ENCODE results near the gene PPP2R5B.

PPP2R5B gene

DNA sequence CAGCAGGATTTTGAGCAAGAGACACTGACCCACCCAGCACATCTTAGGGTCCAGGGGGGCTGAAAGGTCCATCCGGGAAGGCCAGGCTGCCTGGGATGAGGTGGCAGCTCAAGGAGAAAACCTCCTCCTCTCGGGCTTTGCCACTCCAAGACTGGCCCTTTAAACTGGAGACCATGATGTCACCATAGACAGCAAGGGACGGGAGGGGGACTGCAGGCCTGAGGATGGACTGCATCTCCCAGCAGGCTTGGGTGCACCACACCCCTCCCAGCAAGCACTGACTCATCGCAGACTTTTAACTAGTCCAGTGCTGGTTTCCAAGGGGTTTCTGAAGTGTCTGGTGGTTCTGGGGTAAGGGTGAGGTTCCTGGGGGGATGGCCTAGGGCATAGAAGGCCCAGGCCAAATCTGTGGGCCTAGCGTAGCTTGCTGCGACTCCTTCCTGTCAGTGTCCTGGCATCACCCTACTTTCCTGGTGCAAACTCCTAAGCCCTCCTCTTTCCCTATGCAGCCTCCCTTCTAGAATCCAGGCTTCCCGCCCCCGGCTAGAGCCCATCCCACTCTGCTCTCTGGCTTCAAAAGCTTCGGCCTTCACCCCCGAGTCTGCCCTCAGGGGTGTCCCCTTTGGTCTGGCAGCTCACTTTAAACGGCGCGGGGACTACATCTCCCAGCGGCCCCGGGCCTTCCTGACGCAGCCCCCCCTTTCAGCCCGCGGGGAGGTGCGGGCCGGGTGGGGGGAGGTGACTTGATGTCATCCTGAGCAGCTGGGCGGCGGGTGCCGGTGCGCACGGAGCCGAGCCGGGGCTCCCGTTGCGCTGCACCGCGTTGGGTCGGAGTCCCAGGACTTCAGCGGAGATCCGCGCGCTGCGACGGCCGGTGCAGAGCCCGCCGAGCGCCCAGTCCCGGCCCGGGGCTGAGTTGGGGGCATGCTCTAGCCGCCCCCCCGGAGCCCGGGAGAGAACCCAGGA, at the start of gene PPP2R5B:
TSS of gene PPP2R5B (plus strand) at position 746 of the 966 bp plus-strand sequence. CDS start 1,046 bp downstream, outside the sequence.
- DNase-seq (ENCODE audit: low read depth): peak; percentile 95
- TF ChIP-seq, protein P1, sequence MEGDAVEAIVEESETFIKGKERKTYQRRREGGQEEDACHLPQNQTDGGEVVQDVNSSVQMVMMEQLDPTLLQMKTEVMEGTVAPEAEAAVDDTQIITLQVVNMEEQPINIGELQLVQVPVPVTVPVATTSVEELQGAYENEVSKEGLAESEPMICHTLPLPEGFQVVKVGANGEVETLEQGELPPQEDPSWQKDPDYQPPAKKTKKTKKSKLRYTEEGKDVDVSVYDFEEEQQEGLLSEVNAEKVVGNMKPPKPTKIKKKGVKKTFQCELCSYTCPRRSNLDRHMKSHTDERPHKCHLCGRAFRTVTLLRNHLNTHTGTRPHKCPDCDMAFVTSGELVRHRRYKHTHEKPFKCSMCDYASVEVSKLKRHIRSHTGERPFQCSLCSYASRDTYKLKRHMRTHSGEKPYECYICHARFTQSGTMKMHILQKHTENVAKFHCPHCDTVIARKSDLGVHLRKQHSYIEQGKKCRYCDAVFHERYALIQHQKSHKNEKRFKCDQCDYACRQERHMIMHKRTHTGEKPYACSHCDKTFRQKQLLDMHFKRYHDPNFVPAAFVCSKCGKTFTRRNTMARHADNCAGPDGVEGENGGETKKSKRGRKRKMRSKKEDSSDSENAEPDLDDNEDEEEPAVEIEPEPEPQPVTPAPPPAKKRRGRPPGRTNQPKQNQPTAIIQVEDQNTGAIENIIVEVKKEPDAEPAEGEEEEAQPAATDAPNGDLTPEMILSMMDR (IDR thresholded peaks at IDR 0.05; ENCODE audit: insufficient read depth, low read depth, low read length, missing control alignments): no peak
- H3K4me3 ChIP-seq (ENCODE audit: low read length): peak within 1 kb of the TSS; percentile 79

DNA sequence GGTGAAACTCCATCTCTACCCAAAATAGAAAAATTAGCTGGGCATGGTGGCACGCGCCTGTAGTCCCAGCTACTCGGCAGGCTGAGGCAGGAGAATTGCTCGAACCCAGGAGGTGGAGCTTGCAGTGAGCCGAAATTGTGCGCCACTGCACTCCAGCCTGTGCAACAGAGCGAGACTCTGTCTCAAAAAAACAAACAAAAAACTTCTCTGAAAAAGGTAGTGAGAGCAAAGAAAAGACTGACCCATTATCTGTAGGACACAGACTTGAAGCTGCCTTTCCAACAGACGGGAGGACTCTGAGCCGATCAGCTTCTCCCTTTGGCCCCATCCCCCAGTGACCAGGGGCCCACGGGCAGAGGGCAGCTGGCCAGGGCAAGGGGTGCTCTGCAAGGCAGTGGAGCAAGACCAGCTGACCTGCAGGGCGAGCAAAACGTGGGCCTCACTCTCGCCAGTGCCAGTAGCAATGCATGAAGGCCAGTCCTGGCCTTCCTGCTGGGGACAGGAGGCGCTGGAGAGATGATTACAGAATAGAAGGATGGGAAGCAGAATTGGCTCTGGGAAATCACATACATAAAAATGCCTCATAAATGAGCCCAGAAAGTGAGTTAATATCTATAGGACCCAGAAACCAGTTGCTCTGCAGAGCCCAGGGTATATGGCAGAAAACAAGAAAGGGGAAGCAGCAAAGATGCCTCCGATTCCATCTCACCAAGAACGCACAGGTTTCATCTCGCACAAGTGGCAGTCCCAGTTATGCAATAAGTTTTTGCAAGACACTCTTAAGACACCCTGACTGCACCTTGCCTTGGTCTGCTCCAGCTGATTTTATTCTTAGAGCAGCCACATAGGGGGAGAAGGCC, 48.9 kb upstream of the PPP2R5B start:
- TF ChIP-seq, protein P1 (IDR thresholded peaks at IDR 0.05; ENCODE audit: insufficient read depth, low read depth, low read length, missing control alignments): peak; percentile 6
- peak; percentile 48 for DNase-seq (ENCODE audit: low read depth)

DNA sequence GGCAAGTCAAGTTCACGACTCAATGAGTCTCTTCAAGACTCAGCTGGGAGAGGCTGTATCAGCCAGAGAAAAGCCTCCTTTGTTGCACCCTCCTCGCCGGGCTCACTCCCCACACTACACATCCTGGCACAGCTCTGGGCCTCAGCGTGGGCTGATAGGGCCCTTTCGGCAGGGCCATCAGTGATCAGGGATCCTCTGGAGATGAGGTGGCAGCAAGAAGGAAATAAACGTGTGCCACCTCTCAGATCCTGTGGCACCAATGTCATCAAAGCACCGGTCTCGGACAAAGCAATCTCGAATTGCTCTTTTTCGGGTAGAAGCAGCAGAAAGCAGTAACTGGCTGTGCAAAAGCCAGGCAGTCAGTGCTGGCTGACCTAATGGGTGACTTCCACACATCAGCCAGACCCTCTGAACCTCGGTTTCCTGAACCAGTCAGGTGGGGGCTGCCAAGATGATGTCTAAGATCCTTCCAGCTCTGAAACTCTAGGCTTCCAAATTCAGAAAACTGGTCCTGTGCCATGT, 48.2 kb upstream of the PPP2R5B start:
- DNase-seq (ENCODE audit: low read depth): no peak
- TF ChIP-seq, protein P1 (IDR thresholded peaks at IDR 0.05; ENCODE audit: insufficient read depth, low read depth, low read length, missing control alignments): no peak
- peak overlapping the region; percentile 84 for H3K4me3 ChIP-seq (ENCODE audit: low read length)

More for the DNA sequence above, 48.9 kb upstream of the PPP2R5B start:
- H3K4me3 ChIP-seq (ENCODE audit: low read length): peak overlapping the region; percentile 84

DNA sequence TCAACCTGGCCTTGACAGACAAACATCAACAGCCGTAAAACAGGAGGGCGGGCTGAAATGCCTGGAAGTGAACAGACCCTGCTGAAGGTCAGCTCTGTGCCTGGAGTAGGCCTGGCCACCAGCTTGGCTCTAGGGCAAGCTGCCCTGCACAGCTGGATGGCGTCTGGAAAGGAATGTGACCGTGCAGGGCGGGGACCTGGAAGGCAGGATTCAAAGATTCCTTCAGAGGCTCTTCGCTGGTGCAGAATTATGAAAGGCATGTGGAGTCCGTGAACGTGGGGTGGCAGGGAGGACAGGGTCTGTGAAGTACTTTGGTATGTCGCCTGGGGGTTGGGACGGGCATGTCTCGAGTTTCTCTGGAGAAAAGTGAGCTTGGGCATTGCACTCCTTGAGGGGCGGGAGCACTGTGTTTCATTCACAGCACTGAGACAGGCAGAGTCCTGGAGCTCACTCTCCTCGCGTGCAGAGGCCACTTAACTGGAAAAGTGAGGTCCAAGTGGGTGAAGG, 47.6 kb upstream of the PPP2R5B start:
- TF ChIP-seq, protein P1 (IDR thresholded peaks at IDR 0.05; ENCODE audit: insufficient read depth, low read depth, low read length, missing control alignments): no peak
- peak overlapping the region; percentile 84 for H3K4me3 ChIP-seq (ENCODE audit: low read length)
- peak; percentile 54 for DNase-seq (ENCODE audit: low read depth)

DNA sequence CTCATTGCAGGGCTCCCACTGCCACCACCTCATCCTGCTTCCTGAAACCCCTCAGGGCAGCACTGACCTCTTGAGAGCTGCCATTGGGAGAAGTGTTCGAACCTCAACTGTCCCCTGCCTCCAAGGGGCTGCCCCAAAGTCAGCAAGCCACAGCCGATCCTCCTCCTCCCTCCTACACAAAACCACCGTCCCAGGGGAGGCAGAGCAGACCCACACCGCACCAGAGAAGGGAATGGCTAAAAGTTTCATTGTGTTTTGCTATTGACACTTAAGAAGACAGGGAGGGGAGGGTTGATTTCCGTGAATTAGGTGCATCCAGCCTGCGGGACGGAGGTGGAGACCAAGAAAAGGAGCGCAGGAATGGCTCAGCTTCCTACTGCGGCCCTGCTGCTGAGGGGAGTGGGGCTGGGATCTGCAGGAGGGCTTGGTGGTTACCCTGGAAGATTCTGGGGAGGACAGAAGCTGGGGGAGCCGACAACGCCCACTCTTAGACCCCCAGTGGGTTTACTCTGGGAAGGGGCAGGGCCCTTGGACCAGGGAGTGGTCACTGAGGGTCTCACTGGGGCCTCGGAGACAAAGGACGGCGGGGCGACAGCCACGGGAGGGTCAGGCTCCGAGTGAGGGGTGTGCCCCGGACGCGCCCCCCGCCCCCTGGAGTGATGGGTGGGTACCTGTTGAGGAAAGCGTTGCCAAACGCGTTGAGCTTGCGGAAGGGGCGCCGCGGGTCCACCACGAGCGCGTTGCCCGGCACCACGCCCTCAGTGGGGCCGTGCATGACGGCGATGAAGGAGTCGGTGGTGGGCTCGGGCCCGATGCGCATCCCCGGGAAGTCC, 46.9 kb upstream of the PPP2R5B start:
- TF ChIP-seq, protein P1 (IDR thresholded peaks at IDR 0.05; ENCODE audit: insufficient read depth, low read depth, low read length, missing control alignments): no peak
- DNase-seq (ENCODE audit: low read depth): peak; percentile 26
- peak overlapping the region; percentile 84 for H3K4me3 ChIP-seq (ENCODE audit: low read length)

DNA sequence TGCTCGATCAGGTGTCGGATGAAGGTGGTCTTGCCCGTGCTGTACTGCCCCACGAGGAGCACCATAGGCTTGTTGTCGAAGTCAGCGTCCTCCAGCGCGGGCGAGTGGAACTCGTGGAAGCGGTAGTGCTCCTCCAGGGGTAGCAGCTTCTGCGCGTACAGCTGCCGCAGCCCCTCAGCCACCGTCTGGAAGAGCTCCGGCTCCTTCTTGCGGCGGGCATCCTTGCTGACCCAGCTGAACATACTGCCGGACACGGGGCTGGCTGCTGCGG, 46.3 kb upstream of the PPP2R5B start:
- peak overlapping the region; percentile 84 for H3K4me3 ChIP-seq (ENCODE audit: low read length)
- no peak for DNase-seq (ENCODE audit: low read depth)
- TF ChIP-seq, protein P1 (IDR thresholded peaks at IDR 0.05; ENCODE audit: insufficient read depth, low read depth, low read length, missing control alignments): no peak

All from epithelial cell of esophagus (primary cell).